HEK293 (cell line): ENCODE results near the gene CHRNA1.

Experiments used
- SALL2 ChIP-seq: fragments of 450-650 bp; formaldehyde crosslinking; IDR thresholded peaks from 2 replicates; pipeline ENCODE4 v1.5.0; 2017; ENCODE audit warnings: missing biosample characterization, mild to moderate bottlenecking, missing genetic modification characterization, borderline replicate concordance
- SETDB1 ChIP-seq: IDR thresholded peaks from one replicate; pipeline ENCODE4 v1.6.1; 2017; ENCODE audit warnings: mild to moderate bottlenecking, low read length, moderate library complexity, mixed read lengths; ENCODE audit not compliant: insufficient read length
- ZNF133 ChIP-seq: fragments of 450-650 bp; formaldehyde crosslinking; IDR thresholded peaks from 2 replicates; pipeline ENCODE4 v1.5.1; 2016; ENCODE audit warnings: missing biosample characterization, missing genetic modification characterization
- ZNF138 ChIP-seq: fragments of 450-650 bp; formaldehyde crosslinking; IDR thresholded peaks from 2 replicates; pipeline ENCODE4 v1.5.1; 2016; ENCODE audit warnings: missing biosample characterization, missing genetic modification characterization, borderline replicate concordance
- ZNF146 ChIP-seq: fragments of 450-650 bp; formaldehyde crosslinking; IDR thresholded peaks from 2 replicates; pipeline ENCODE4 v1.5.1; 2016; ENCODE audit warnings: missing biosample characterization, missing genetic modification characterization
- ZNF19 ChIP-seq: fragments of 450-650 bp; formaldehyde crosslinking; IDR thresholded peaks from 2 replicates; pipeline ENCODE4; 2016; ENCODE audit warnings: missing biosample characterization, missing genetic modification characterization, low read depth
- ZNF510 ChIP-seq: fragments of 450-650 bp; formaldehyde crosslinking; IDR thresholded peaks from 2 replicates; pipeline ENCODE4 v1.5.1; 2018; ENCODE audit warnings: mild to moderate bottlenecking, missing genetic modification characterization, missing biosample characterization; ENCODE audit not compliant: insufficient replicate concordance
- ZNF571 ChIP-seq: fragments of 450-650 bp; formaldehyde crosslinking; IDR thresholded peaks from 2 replicates; pipeline ENCODE4 v1.5.0; 2017; ENCODE audit warnings: missing biosample characterization, missing genetic modification characterization
- ZNF701 ChIP-seq: fragments of 450-650 bp; formaldehyde crosslinking; IDR thresholded peaks from 2 replicates; pipeline ENCODE4 v1.5.1; 2016; ENCODE audit warnings: missing biosample characterization, missing genetic modification characterization
- TF ChIP-seq, protein P1 (sequence below): fragments of 450-650 bp; formaldehyde crosslinking; IDR thresholded peaks from 2 replicates; pipeline ENCODE4 v1.5.1; 2016; ENCODE audit warnings: missing biosample characterization, missing genetic modification characterization
- TF ChIP-seq, protein P2 (sequence below): fragments of 450-650 bp; formaldehyde crosslinking; IDR thresholded peaks from 2 replicates; pipeline ENCODE4 v1.5.1; 2016; ENCODE audit warnings: missing biosample characterization, missing genetic modification characterization

DNA sequence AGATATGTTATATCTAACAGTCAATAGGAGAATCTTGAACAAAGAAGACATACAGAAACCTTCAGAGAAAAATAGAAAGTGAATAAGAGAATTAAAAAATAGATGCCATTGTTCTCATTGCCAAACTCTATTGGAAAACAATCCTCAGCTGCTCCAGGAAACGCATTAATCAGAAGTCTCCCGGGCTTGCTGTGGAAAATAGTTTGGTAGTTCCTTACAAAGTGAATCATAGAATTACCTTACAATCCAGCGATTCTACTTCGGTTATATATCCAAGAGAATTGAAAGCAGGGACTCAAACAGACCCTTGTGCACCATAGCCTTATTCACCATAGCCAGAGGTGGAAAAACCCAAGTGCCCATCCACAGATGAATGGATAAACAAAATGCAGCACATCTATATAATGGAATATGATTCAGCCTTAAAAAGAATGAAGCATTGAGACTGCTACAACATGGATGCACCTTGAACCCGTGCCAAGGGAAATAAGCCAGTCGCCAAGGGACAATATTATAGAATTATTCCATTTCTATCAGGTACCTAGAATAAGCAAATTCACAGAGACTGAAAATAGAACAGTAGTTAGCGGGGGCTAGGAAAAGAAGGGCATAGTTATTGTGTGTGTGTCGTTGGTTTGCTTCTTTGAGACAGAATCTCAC lies 21.9 kb upstream of the CHRNA1 start:
- TF ChIP-seq ZNF701 (tag by site-specific recombination) (no peak), SALL2 (tag by site-specific recombination) (no peak), ZNF138 (tag by site-specific recombination) (no peak), ZNF19 (tag by site-specific recombination) (no peak), ZNF146 (tag by site-specific recombination) (no peak), SETDB1 (no peak), ZNF133 (no peak), ZNF571 (tag by site-specific recombination) (no peak), ZNF510 (tag by site-specific recombination) (no peak)
- TF ChIP-seq, protein P1, sequence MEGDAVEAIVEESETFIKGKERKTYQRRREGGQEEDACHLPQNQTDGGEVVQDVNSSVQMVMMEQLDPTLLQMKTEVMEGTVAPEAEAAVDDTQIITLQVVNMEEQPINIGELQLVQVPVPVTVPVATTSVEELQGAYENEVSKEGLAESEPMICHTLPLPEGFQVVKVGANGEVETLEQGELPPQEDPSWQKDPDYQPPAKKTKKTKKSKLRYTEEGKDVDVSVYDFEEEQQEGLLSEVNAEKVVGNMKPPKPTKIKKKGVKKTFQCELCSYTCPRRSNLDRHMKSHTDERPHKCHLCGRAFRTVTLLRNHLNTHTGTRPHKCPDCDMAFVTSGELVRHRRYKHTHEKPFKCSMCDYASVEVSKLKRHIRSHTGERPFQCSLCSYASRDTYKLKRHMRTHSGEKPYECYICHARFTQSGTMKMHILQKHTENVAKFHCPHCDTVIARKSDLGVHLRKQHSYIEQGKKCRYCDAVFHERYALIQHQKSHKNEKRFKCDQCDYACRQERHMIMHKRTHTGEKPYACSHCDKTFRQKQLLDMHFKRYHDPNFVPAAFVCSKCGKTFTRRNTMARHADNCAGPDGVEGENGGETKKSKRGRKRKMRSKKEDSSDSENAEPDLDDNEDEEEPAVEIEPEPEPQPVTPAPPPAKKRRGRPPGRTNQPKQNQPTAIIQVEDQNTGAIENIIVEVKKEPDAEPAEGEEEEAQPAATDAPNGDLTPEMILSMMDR (tag by site-specific recombination): no peak
- TF ChIP-seq, protein P2, sequence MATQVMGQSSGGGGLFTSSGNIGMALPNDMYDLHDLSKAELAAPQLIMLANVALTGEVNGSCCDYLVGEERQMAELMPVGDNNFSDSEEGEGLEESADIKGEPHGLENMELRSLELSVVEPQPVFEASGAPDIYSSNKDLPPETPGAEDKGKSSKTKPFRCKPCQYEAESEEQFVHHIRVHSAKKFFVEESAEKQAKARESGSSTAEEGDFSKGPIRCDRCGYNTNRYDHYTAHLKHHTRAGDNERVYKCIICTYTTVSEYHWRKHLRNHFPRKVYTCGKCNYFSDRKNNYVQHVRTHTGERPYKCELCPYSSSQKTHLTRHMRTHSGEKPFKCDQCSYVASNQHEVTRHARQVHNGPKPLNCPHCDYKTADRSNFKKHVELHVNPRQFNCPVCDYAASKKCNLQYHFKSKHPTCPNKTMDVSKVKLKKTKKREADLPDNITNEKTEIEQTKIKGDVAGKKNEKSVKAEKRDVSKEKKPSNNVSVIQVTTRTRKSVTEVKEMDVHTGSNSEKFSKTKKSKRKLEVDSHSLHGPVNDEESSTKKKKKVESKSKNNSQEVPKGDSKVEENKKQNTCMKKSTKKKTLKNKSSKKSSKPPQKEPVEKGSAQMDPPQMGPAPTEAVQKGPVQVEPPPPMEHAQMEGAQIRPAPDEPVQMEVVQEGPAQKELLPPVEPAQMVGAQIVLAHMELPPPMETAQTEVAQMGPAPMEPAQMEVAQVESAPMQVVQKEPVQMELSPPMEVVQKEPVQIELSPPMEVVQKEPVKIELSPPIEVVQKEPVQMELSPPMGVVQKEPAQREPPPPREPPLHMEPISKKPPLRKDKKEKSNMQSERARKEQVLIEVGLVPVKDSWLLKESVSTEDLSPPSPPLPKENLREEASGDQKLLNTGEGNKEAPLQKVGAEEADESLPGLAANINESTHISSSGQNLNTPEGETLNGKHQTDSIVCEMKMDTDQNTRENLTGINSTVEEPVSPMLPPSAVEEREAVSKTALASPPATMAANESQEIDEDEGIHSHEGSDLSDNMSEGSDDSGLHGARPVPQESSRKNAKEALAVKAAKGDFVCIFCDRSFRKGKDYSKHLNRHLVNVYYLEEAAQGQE (tag by site-specific recombination): no peak
